Esophagus (tissue), 2 donors: ENCODE measurements around the gene TNFRSF12A. TPM values are rescaled to one million over a fixed set of nuclear protein-coding genes. Genes with fewer than 3 reads are reported as not detected.

Experiments used
- H3K27ac ChIP-seq, 2 donors: one replicate each; pipeline ENCODE4 v1.5.1; 2013; ENCODE audit warnings: low read depth in 2 of 2, mild to moderate bottlenecking in 2 of 2, inconsistent platforms in 1 of 2, low read length in 1 of 2, moderate library complexity in 1 of 2
- H3K27me3 ChIP-seq, 2 donors: one replicate each; pipeline ENCODE4 v1.6.1; 2013; ENCODE audit warnings: low read length in 2 of 2, control low read depth in 1 of 2, mild to moderate bottlenecking in 1 of 2; ENCODE audit not compliant: insufficient read depth in 2 of 2, control insufficient read depth in 1 of 2
- H3K36me3 ChIP-seq, 2 donors: one replicate each; pipeline ENCODE4 v1.6.1; 2013; ENCODE audit warnings: low read length in 1 of 2; ENCODE audit not compliant: control insufficient read depth in 2 of 2, insufficient read depth in 2 of 2
- H3K4me1 ChIP-seq, 2 donors: one replicate each; pipeline ENCODE4 v1.6.1; 2013; ENCODE audit warnings: low read length in 1 of 2; ENCODE audit not compliant: control insufficient read depth in 2 of 2, insufficient read depth in 2 of 2
- H3K4me3 ChIP-seq, 2 donors: one replicate each; pipeline ENCODE4 v1.5.1; 2013; ENCODE audit warnings: low read length in 2 of 2, mild to moderate bottlenecking in 2 of 2, low read depth in 1 of 2, moderate library complexity in 1 of 2
- H3K9me3 ChIP-seq, 2 donors: one replicate each; pipeline ENCODE4 v1.6.1; 2013; ENCODE audit warnings: mild to moderate bottlenecking in 2 of 2, low read depth in 1 of 2, low read length in 1 of 2, moderate library complexity in 1 of 2; ENCODE audit not compliant: control insufficient read depth in 2 of 2, insufficient read depth in 1 of 2
- WGBS, 2 donors: extraction: QIAGEN DNeasy Blood & Tissue Kit; methylation state at CpG; one replicate each; pipeline ENCODE4 v1.1.7; 2013; 5-methylcytosine and 5-hydroxymethylcytosine counted together
- polyA plus RNA-seq, 2 donors: library from polyadenylated mRNA; stranded (reverse); fragments of 200-250 nt; gene quantifications; one replicate each; pipeline ENCODE4 v1.2.3, GENCODE V29; 2013
- donor health status: healthy with polysubstance abuse.
- donor health status: Bipolar disorder and iron deficiency.

TNFRSF12A gene
- polyA plus RNA-seq, 2 donors: 16.6 to 21.1 TPM

GRCh38 chr16:3023669-3024478, 3.7 kb downstream of the TNFRSF12A start, which contains the start of the genes HCFC1R1 and THOC6:
Gene HCFC1R1, minus strand, starts transcription at chr16:3023942. Its CDS starts 1 bp downstream, at chr16:3023941.
Gene THOC6, plus strand, starts transcription at chr16:3024035. Its CDS starts 292 bp downstream, at chr16:3024327.
- WGBS, 2 donors: 1% methylated on average over 68 to 69 of the region's 69 CpGs
- H3K4me1 ChIP-seq: peaks cover 10 to 35% of the 10 kb centered on the region in 2 donors
- H3K27ac ChIP-seq: peak within 1 kb of the TSS; percentile 96 to 98
- H3K27me3 ChIP-seq: no peaks in the 10 kb centered on the region
- H3K4me3 ChIP-seq: peak within 1 kb of the TSS; percentile 54 to 69
- peaks cover 5 to 22% of the 10 kb centered on the region in 2 donors for H3K36me3 ChIP-seq
- no peaks in the 10 kb centered on the region for H3K9me3 ChIP-seq

GRCh38 chr16:3025032-3026002, 5.1 kb downstream of the TNFRSF12A start:
- peaks cover 0 to 2% of the 10 kb centered on the region in 2 donors for H3K9me3 ChIP-seq
- peak overlapping the region in 1 of 2 donors; percentile 14 for H3K27ac ChIP-seq
- H3K4me3 ChIP-seq: no peak overlapping the region
- H3K27me3 ChIP-seq: no peaks in the 10 kb centered on the region
- peaks cover 5 to 28% of the 10 kb centered on the region in 2 donors for H3K36me3 ChIP-seq
- WGBS, 2 donors: 88 to 89% methylated on average over 17 to 18 of the region's 18 CpGs
- peaks cover 10 to 41% of the 10 kb centered on the region in 2 donors for H3K4me1 ChIP-seq

- Histone ChIP-seq H3K27me3 (no peaks in the 10 kb centered on the region), H3K27ac (no peak overlapping the region), H3K36me3 (peaks cover 5 to 32% of the 10 kb centered on the region in 2 donors), H3K9me3 (peaks cover 0 to 3% of the 10 kb centered on the region in 2 donors), H3K4me3 (no peak overlapping the region), H3K4me1 (peaks cover 10 to 41% of the 10 kb centered on the region in 2 donors)
- 88 to 90% methylated on average over 8 of the region's 8 CpGs for WGBS, 2 donors
These were observed 5.8 kb downstream of the TNFRSF12A start for GRCh38 chr16:3026003-3026378.

- 93 to 96% methylated on average over 22 to 24 of the region's 24 CpGs for WGBS, 2 donors
- Histone ChIP-seq H3K27ac (no peak overlapping the region), H3K9me3 (peaks cover 0 to 3% of the 10 kb centered on the region in 2 donors), H3K36me3 (peaks cover 5 to 32% of the 10 kb centered on the region in 2 donors), H3K4me1 (peaks cover 14 to 33% of the 10 kb centered on the region in 2 donors), H3K4me3 (no peak overlapping the region), H3K27me3 (no peaks in the 10 kb centered on the region)
These were observed 6.7 kb downstream of the TNFRSF12A start for GRCh38 chr16:3026609-3027488.

- H3K27ac ChIP-seq: no peak overlapping the region
- no peak overlapping the region for H3K4me3 ChIP-seq
- WGBS, 2 donors: 88 to 91% methylated on average over 8 of the region's 8 CpGs
- H3K36me3 ChIP-seq: peaks cover 5 to 35% of the 10 kb centered on the region in 2 donors
- H3K4me1 ChIP-seq: peaks cover 14 to 33% of the 10 kb centered on the region in 2 donors
- H3K9me3 ChIP-seq: peaks cover 0 to 3% of the 10 kb centered on the region in 2 donors
- H3K27me3 ChIP-seq: no peaks in the 10 kb centered on the region
These were observed 7.3 kb downstream of the TNFRSF12A start for GRCh38 chr16:3027489-3027795.

- Histone ChIP-seq H3K36me3 (peaks cover 5 to 36% of the 10 kb centered on the region in 2 donors), H3K9me3 (peaks cover 0 to 3% of the 10 kb centered on the region in 2 donors), H3K27ac (peak overlapping the region in 1 of 2 donors; percentile 23), H3K4me3 (no peak overlapping the region), H3K27me3 (no peaks in the 10 kb centered on the region), H3K4me1 (peaks cover 9 to 26% of the 10 kb centered on the region in 2 donors)
- WGBS, 2 donors: 14 to 17% methylated on average over 49 to 58 of the region's 58 CpGs
These were observed 8.0 kb downstream of the TNFRSF12A start for GRCh38 chr16:3027983-3028715.

GRCh38 chr16:3028716-3029319, 8.7 kb downstream of the TNFRSF12A start:
- Histone ChIP-seq H3K27me3 (no peaks in the 10 kb centered on the region), H3K36me3 (peaks cover 5 to 36% of the 10 kb centered on the region in 2 donors), H3K27ac (no peak overlapping the region), H3K4me3 (no peak overlapping the region), H3K4me1 (peaks cover 7 to 19% of the 10 kb centered on the region in 2 donors), H3K9me3 (peaks cover 0 to 3% of the 10 kb centered on the region in 2 donors)
- 22 to 48% methylated on average over 15 of the region's 15 CpGs for WGBS, 2 donors

GRCh38 chr16:3029491-3030221, 9.5 kb downstream of the TNFRSF12A start:
- no peak overlapping the region for H3K27ac ChIP-seq
- peaks cover 7 to 19% of the 10 kb centered on the region in 2 donors for H3K4me1 ChIP-seq
- H3K27me3 ChIP-seq: no peaks in the 10 kb centered on the region
- peaks cover 5 to 36% of the 10 kb centered on the region in 2 donors for H3K36me3 ChIP-seq
- peak overlapping the region in 1 of 2 donors; percentile 3 for H3K4me3 ChIP-seq
- H3K9me3 ChIP-seq: peaks cover 0 to 3% of the 10 kb centered on the region in 2 donors
- WGBS, 2 donors: 8 to 33% methylated on average over 37 to 59 of the region's 59 CpGs
